OCI-LY3 (cell line): ENCODE measurements around the gene UGT1A3.
"Not testable (repeated sequence)": the region's sequence is repeated elsewhere in the genome, so short reads cannot be mapped to it uniquely, and the experiment has no call there.

Experiments used
- H2AFZ ChIP-seq: fragments of 200-600, 300-600 bp; shearing (Covaris generic); 2 replicates; pipeline ENCODE4 v1.6.0; 2014; ENCODE audit warnings: antibody characterized with exemption, low read depth, low read length
- H3K27ac ChIP-seq: fragments of 200-600, 300-600 bp; sonication (generic); 2 replicates; pipeline ENCODE4 v1.5.1; 2014; ENCODE audit warnings: mild to moderate bottlenecking, low read length, moderate library complexity, mixed read lengths
- H3K27me3 ChIP-seq: fragments of 200-600, 300-600 bp; sonication (generic); 2 replicates; pipeline ENCODE4 v1.6.1; 2014; ENCODE audit warnings: low read depth, low read length, mixed read lengths
- H3K36me3 ChIP-seq: fragments of 200-600, 300-600 bp; sonication (generic); replicated peaks from 2 replicates; pipeline ENCODE3; 2014; ENCODE audit warnings: low read depth, low read length, mixed read lengths
- H3K4me1 ChIP-seq: fragments of 300-600, 200-600 bp; sonication (generic); 2 replicates; pipeline ENCODE4 v1.6.1; 2014; ENCODE audit warnings: low read length, mixed read lengths
- H3K4me2 ChIP-seq: fragments of 200-600, 300-600 bp; sonication (generic); 2 replicates; pipeline ENCODE4 v1.6.1; 2014; ENCODE audit warnings: low read length, mixed read lengths
- H3K4me3 ChIP-seq: fragments of 300-600, 200-600 bp; sonication (generic); 2 replicates; pipeline ENCODE4 v1.5.1; 2014; ENCODE audit warnings: antibody characterized with exemption, mild to moderate bottlenecking, low read length, moderate library complexity
- H3K79me2 ChIP-seq: fragments of 300-600, 200-600 bp; shearing (Covaris generic); 2 replicates; pipeline ENCODE4 v1.6.1; 2014; ENCODE audit warnings: mild to moderate bottlenecking, low read length, mixed read lengths
- H3K9ac ChIP-seq: fragments of 300-600, 200-600 bp; shearing (Covaris generic); 2 replicates; pipeline ENCODE4 v1.6.0; 2014; ENCODE audit warnings: mild to moderate bottlenecking, low read length, moderate library complexity
- H3K9me3 ChIP-seq: fragments of 200-600, 300-600 bp; shearing (Covaris generic); 2 replicates; pipeline ENCODE4 v1.6.1; 2014; ENCODE audit warnings: low read length, mixed read lengths; ENCODE audit not compliant: insufficient read depth
- H4K20me1 ChIP-seq: fragments of 200-600, 300-600 bp; sonication (generic); 2 replicates; pipeline ENCODE4 v1.6.1; 2016; ENCODE audit warnings: low read length, mixed read lengths; ENCODE audit not compliant: insufficient read depth
- CTCF ChIP-seq: fragments of 200-600, 300-600 bp; sonication (generic); IDR thresholded peaks from 2 replicates; pipeline ENCODE4 v1.5.1; 2014; ENCODE audit warnings: antibody characterized with exemption, low read length, low read depth
- EZH2phosphoT487 ChIP-seq: fragments of 200-600 bp; shearing (Covaris generic); IDR thresholded peaks from 2 replicates; pipeline ENCODE4 v1.6.1; 2018; ENCODE audit warnings: antibody characterized with exemption, mixed run types, low read depth

UGT1A3 gene

GRCh38 chr2:233714121-233714520 is 14.7 kb upstream of the UGT1A3 start:
- Histone ChIP-seq H3K9me3 (no peaks in the 10 kb centered on the region), H3K4me1 (no peaks in the 10 kb centered on the region), H3K36me3 (no peaks in the 10 kb centered on the region), H3K4me2 (no peak overlapping the region), H3K27ac (no peak overlapping the region), H3K27me3 (no peaks in the 10 kb centered on the region), H2AFZ (no peak overlapping the region), H3K9ac (no peak overlapping the region), H4K20me1 (no peaks in the 10 kb centered on the region), H3K79me2 (no peaks in the 10 kb centered on the region), H3K4me3 (no peak overlapping the region)
- TF ChIP-seq EZH2phosphoT487 = no peak

- Histone ChIP-seq H3K9me3 (no peaks in the 10 kb centered on the region), H3K4me1 (no peaks in the 10 kb centered on the region), H3K79me2 (no peaks in the 10 kb centered on the region), H4K20me1 (no peaks in the 10 kb centered on the region), H3K4me3 (no peak within 1 kb of the TSS), H3K9ac (no peak within 1 kb of the TSS), H3K27ac (no peak within 1 kb of the TSS), H3K27me3 (no peaks in the 10 kb centered on the region), H2AFZ (no peak within 1 kb of the TSS), H3K36me3 (no peaks in the 10 kb centered on the region), H3K4me2 (no peak within 1 kb of the TSS)
- TF ChIP-seq EZH2phosphoT487 = no peak
- TF ChIP-seq CTCF = no peak
Measured at GRCh38 chr2:233718552-233718951, 10.3 kb upstream of the UGT1A3 start, which contains the start of gene UGT1A4. Gene UGT1A4 (plus strand): TSS chr2:233718736. CDS start chr2:233718821, 85 bp downstream.

DNA sequence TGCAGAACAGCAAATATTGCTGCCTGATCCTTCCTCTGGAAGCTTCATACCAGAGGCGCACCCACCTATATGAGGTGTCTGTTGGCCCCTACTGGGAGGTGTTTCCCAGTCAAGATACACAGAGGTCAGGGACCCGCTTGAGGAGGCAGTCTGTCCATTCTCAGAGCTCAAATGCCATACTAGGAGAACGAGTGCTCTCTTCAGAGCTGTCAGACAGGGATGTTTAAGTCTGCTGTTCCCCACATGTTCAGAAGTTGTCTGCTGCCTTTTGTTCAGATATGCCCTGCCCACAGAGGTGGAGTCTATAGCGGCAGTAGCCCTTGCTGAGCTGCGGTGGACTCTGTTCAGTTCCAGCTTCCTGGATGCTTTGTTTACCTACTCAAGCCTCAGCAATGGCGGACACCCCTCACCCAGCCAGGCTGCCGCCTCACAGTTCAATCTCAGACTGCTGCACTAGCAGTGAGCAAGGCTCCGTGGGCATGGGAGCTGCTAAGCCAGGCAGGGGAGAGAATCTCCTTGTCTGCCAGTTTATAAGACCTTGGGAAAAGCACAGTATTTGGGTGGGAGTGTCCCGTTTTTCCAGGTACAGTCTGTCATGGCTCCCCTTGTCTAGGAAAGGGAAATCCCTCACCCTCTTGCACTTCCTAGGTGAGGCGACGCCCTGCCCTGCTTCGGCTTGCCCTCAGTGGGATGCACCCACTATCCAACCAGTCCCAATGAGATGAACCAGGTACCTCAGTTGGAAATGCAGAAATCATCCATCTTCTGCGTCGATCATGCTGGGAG is 8.2 kb downstream of the UGT1A3 start:
- H3K9me3 ChIP-seq, H3K4me3 ChIP-seq, H3K4me1 ChIP-seq, H3K36me3 ChIP-seq, H3K79me2 ChIP-seq, H3K27ac ChIP-seq, H3K4me2 ChIP-seq, H3K27me3 ChIP-seq, H4K20me1 ChIP-seq, H3K9ac ChIP-seq, H2AFZ ChIP-seq: not testable (repeated sequence)

- H3K27me3 ChIP-seq = no peaks in the 10 kb centered on the region
- H3K4me3 ChIP-seq = no peak overlapping the region
- no peak overlapping the region for H2AFZ ChIP-seq
- no peak overlapping the region for H3K9ac ChIP-seq
- no peak overlapping the region for H3K27ac ChIP-seq
- no peak overlapping the region for H3K4me2 ChIP-seq
- H3K9me3 ChIP-seq = no peaks in the 10 kb centered on the region
- H3K36me3 ChIP-seq = no peaks in the 10 kb centered on the region
- H3K79me2 ChIP-seq = no peaks in the 10 kb centered on the region
- TF ChIP-seq EZH2phosphoT487 = no peak
- TF ChIP-seq CTCF = no peak
- no peaks in the 10 kb centered on the region for H3K4me1 ChIP-seq
- no peaks in the 10 kb centered on the region for H4K20me1 ChIP-seq
Measured at GRCh38 chr2:233740870-233741269, 12.0 kb downstream of the UGT1A3 start.

DNA sequence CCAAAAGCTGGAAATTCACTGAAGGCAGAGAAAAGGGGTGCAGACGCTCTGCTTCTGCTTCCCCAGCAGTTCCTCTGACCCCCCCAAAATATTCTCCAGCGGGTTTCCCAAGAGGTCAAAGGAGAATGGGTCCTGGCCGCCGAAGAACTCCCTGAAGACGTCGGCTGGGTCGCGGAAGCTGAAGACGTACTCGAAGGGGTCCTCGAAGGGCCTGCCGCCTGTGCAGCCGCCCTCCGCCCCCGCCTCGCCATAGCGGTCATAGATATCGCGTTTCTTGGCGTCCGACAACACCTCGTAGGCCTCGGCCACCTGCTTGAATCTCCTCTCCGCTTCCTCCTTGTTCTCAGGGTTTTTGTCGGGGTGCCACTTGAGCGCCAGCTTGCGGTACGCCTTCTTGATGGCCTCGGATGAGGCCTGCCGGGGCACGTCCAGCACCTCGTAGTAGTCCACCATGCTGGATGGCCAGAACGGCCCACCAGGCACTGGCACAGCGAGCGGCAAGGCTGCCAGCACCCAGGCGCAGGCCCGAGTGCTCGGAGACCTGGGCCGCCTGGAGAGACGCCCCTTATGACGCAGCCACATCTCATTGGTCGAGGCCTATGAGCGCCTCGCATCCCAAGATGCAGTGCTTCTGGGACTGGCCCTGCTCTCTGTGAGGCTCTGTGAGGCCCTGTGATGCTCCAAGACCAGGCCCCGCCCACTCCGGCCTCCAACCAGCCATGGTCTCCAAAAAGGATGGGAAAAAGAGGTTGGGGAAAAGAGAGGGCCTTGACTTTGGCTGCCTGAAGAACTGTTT is 14.8 kb downstream of the UGT1A3 start:
- Histone ChIP-seq H3K4me2 (no peak overlapping the region), H3K4me1 (no peaks in the 10 kb centered on the region), H3K9ac (no peak overlapping the region), H3K9me3 (no peaks in the 10 kb centered on the region), H3K27me3 (no peaks in the 10 kb centered on the region), H2AFZ (no peak overlapping the region), H3K27ac (no peak overlapping the region), H3K36me3 (no peaks in the 10 kb centered on the region), H4K20me1 (no peaks in the 10 kb centered on the region), H3K79me2 (no peaks in the 10 kb centered on the region), H3K4me3 (no peak overlapping the region)
- TF ChIP-seq EZH2phosphoT487 (no peak), CTCF (no peak)
